ENCODE data around the gene DDX46. TPM values are rescaled to one million over a fixed set of nuclear protein-coding genes. Genes with fewer than 3 reads are reported as not detected.

The DDX46 gene
- total RNA-seq, 2 experiments from 2014 or later: 35.5 to 35.8 TPM

GRCh38 chr5:134794082-134794481 is 35.5 kb downstream of the DDX46 start:
- peaks cover 85% of the 10 kb centered on the region for H3K36me3 ChIP-seq (ENCODE audit: insufficient read depth, low read length)
- DNase-seq: no peak

GRCh38 chr5:134794819-134795218 is 36.2 kb downstream of the DDX46 start:
- H3K9me3 Mint-ChIP-seq: no peaks in the 10 kb centered on the region
- intact Hi-C loops (cut with DNase I, micrococcal nuclease): no loop called here
- peaks cover 85% of the 10 kb centered on the region for H3K36me3 ChIP-seq (ENCODE audit: insufficient read depth, low read length)
- H3K36me3 Mint-ChIP-seq (ENCODE audit: low read depth): peaks cover 86% of the 10 kb centered on the region
- H3K9me3 ChIP-seq (ENCODE audit: control insufficient read depth in 1 of 2, insufficient read depth in 1 of 2, low read length in 2 of 2): no peaks in the 10 kb centered on the region
- TF ChIP-seq CTCF (IDR thresholded peaks at IDR 0.05): no peak
- no peak for ATAC-seq (ENCODE audit: poor library complexity)
- no peak overlapping the region for H3K4me3 Mint-ChIP-seq
- no peaks in the 10 kb centered on the region for H3K27me3 Mint-ChIP-seq
- no peaks in the 10 kb centered on the region for H3K27me3 ChIP-seq (ENCODE audit: control insufficient read depth in 1 of 2, insufficient read depth in 2 of 2, low read length in 2 of 2)
- H3K4me1 ChIP-seq (ENCODE audit: insufficient read depth, low read length): no peaks in the 10 kb centered on the region
- no peaks in the 10 kb centered on the region for H3K4me1 Mint-ChIP-seq (ENCODE audit: low read depth)
- no peak overlapping the region for H3K27ac Mint-ChIP-seq
- H3K27ac ChIP-seq (ENCODE audit: low read depth in 1 of 2, low read length in 2 of 2): no peak overlapping the region
- ChIA-PET POLR2A (no interaction called here), CTCF (interaction anchor here (0.6 kb wide), 1 partner anchor 50 kb away, joined by 3 read pairs; no protein-coding TSS in a partner anchor)
- no peak overlapping the region for H3K4me3 ChIP-seq (ENCODE audit: low read length)
- no peak for DNase-seq

More at GRCh38 chr5:134794082-134794481, 35.5 kb downstream of the DDX46 start:
- no peaks in the 10 kb centered on the region for H3K27me3 ChIP-seq (ENCODE audit: control insufficient read depth in 1 of 2, insufficient read depth in 2 of 2, low read length in 2 of 2)
- no peak for TF ChIP-seq CTCF (IDR thresholded peaks at IDR 0.05)
- H3K36me3 Mint-ChIP-seq (ENCODE audit: low read depth): peaks cover 90% of the 10 kb centered on the region
- H3K4me1 ChIP-seq (ENCODE audit: insufficient read depth, low read length): no peaks in the 10 kb centered on the region
- no peaks in the 10 kb centered on the region for H3K27me3 Mint-ChIP-seq
- POLR2A ChIA-PET: no interaction called here
- CTCF ChIA-PET: no interaction called here
- no peaks in the 10 kb centered on the region for H3K9me3 Mint-ChIP-seq
- no peak for ATAC-seq (ENCODE audit: poor library complexity)
- no peaks in the 10 kb centered on the region for H3K9me3 ChIP-seq (ENCODE audit: control insufficient read depth in 1 of 2, insufficient read depth in 1 of 2, low read length in 2 of 2)
- no peak overlapping the region for H3K27ac Mint-ChIP-seq
- no peak overlapping the region for H3K27ac ChIP-seq (ENCODE audit: low read depth in 1 of 2, low read length in 2 of 2)
- no peak overlapping the region for H3K4me3 ChIP-seq (ENCODE audit: low read length)
- intact Hi-C loops (cut with DNase I, micrococcal nuclease): no loop called here
- H3K4me3 Mint-ChIP-seq: no peak overlapping the region
- no peaks in the 10 kb centered on the region for H3K4me1 Mint-ChIP-seq (ENCODE audit: low read depth)

- no peaks in the 10 kb centered on the region for H3K4me1 Mint-ChIP-seq (ENCODE audit: low read depth)
- H3K36me3 Mint-ChIP-seq (ENCODE audit: low read depth): peaks cover 80% of the 10 kb centered on the region
- DNase-seq: no peak
- intact Hi-C loops (cut with DNase I, micrococcal nuclease): no loop called here
- Histone ChIP-seq H3K27ac (ENCODE audit: low read depth in 1 of 2, low read length in 2 of 2) (no peak overlapping the region), H3K27me3 (ENCODE audit: control insufficient read depth in 1 of 2, insufficient read depth in 2 of 2, low read length in 2 of 2) (no peaks in the 10 kb centered on the region), H3K36me3 (ENCODE audit: insufficient read depth, low read length) (peaks cover 69% of the 10 kb centered on the region), H3K4me1 (ENCODE audit: insufficient read depth, low read length) (no peaks in the 10 kb centered on the region), H3K4me3 (ENCODE audit: low read length) (no peak overlapping the region), H3K9me3 (ENCODE audit: control insufficient read depth in 1 of 2, insufficient read depth in 1 of 2, low read length in 2 of 2) (no peaks in the 10 kb centered on the region)
- CTCF ChIA-PET: no interaction called here
- no peaks in the 10 kb centered on the region for H3K27me3 Mint-ChIP-seq
- POLR2A ChIA-PET: no interaction called here
- H3K9me3 Mint-ChIP-seq: no peaks in the 10 kb centered on the region
- H3K4me3 Mint-ChIP-seq: no peak overlapping the region
- ATAC-seq (ENCODE audit: poor library complexity): no peak
- no peak overlapping the region for H3K27ac Mint-ChIP-seq
- TF ChIP-seq CTCF (IDR thresholded peaks at IDR 0.05): no peak
Observed at GRCh38 chr5:134798468-134798867, 39.9 kb downstream of the DDX46 start.
